ENCODE measurements around the gene SAMMSON. TPM values are rescaled to one million over a fixed set of nuclear protein-coding genes. Genes with fewer than 3 reads are reported as not detected.

SAMMSON gene
- total RNA-seq, 1 donor from 2014 or later: not detected

- Mint-ChIP-seq H3K27ac (no peak overlapping the region), H3K4me3 (no peak overlapping the region), H3K4me1 (ENCODE audit: unreplicated experiment) (peaks cover 36% of the 10 kb centered on the region), H3K9me3 (no peaks in the 10 kb centered on the region), H3K36me3 (no peaks in the 10 kb centered on the region), H3K27me3 (no peaks in the 10 kb centered on the region)
- TF ChIP-seq, protein P1, sequence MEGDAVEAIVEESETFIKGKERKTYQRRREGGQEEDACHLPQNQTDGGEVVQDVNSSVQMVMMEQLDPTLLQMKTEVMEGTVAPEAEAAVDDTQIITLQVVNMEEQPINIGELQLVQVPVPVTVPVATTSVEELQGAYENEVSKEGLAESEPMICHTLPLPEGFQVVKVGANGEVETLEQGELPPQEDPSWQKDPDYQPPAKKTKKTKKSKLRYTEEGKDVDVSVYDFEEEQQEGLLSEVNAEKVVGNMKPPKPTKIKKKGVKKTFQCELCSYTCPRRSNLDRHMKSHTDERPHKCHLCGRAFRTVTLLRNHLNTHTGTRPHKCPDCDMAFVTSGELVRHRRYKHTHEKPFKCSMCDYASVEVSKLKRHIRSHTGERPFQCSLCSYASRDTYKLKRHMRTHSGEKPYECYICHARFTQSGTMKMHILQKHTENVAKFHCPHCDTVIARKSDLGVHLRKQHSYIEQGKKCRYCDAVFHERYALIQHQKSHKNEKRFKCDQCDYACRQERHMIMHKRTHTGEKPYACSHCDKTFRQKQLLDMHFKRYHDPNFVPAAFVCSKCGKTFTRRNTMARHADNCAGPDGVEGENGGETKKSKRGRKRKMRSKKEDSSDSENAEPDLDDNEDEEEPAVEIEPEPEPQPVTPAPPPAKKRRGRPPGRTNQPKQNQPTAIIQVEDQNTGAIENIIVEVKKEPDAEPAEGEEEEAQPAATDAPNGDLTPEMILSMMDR (conservative IDR thresholded peaks at IDR 0.05): no peak
- DNase-seq (ENCODE audit: extremely low spot score, unreplicated experiment): no peak
These were observed 1.8 kb upstream of the SAMMSON start for GRCh38 chr3:69997631-69998307.

GRCh38 chr3:69998759-69999139 is 784 bp upstream of the SAMMSON start:
- Mint-ChIP-seq H3K36me3 (no peaks in the 10 kb centered on the region), H3K4me3 (no peak overlapping the region), H3K27ac (no peak overlapping the region), H3K4me1 (ENCODE audit: unreplicated experiment) (peaks cover 36% of the 10 kb centered on the region), H3K27me3 (no peaks in the 10 kb centered on the region), H3K9me3 (no peaks in the 10 kb centered on the region)
- TF ChIP-seq, protein P1 (conservative IDR thresholded peaks at IDR 0.05): no peak
- DNase-seq (ENCODE audit: extremely low spot score, unreplicated experiment): no peak

DNA sequence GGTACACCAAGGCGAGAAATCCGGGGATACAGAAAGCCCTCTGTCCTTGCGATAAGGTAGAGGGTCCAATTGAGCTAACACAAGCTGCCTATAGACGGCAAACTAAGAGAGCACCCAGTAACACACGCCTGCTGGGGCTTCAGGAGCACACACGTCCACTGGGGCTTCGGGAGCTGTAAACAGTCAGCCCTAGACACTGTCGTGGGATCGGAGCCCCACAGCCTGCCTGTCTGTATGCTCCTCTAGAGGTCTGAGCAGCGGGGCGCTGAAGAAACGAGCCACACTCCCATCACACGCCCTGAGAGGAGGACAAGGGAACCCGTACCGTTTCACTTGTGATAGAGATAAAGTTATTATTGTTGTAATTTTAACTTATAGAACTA is 486 bp downstream of the SAMMSON start:
- no peaks in the 10 kb centered on the region for H3K9me3 Mint-ChIP-seq
- H3K27ac Mint-ChIP-seq: no peak overlapping the region
- H3K4me1 Mint-ChIP-seq (ENCODE audit: unreplicated experiment): peaks cover 36% of the 10 kb centered on the region
- H3K27me3 Mint-ChIP-seq: no peaks in the 10 kb centered on the region
- no peak overlapping the region for H3K4me3 Mint-ChIP-seq
- H3K36me3 Mint-ChIP-seq: no peaks in the 10 kb centered on the region
- TF ChIP-seq, protein P1 (conservative IDR thresholded peaks at IDR 0.05): no peak
- no peak for DNase-seq (ENCODE audit: extremely low spot score, unreplicated experiment)

- peaks cover 36% of the 10 kb centered on the region for H3K4me1 Mint-ChIP-seq (ENCODE audit: unreplicated experiment)
- DNase-seq (ENCODE audit: extremely low spot score, unreplicated experiment): no peak
These were observed 1.1 kb downstream of the SAMMSON start for GRCh38 chr3:70000563-70001081.

DNA sequence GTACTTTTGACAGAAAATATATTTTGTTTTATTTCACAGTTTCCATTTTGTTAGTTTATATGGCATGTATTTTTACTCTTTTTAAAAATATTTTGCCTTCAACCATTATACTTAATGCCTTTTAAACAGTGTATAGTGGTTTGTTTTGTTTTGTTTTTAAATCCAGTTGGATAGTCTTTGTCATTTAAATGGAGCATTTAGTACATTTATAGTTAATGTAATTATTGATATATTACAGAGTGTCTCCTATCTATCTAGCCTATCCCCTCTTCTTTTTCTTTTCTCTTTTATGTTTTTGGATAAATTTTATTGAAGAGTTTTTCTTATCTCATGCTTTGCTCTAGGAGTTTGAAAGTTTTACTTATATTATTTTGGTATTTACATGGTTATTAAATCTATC is 3.6 kb downstream of the SAMMSON start:
- Mint-ChIP-seq H3K27me3 (no peaks in the 10 kb centered on the region), H3K36me3 (no peaks in the 10 kb centered on the region), H3K4me1 (ENCODE audit: unreplicated experiment) (peaks cover 24% of the 10 kb centered on the region), H3K9me3 (no peaks in the 10 kb centered on the region), H3K27ac (no peak overlapping the region), H3K4me3 (no peak overlapping the region)
- DNase-seq (ENCODE audit: extremely low spot score, unreplicated experiment): no peak
- TF ChIP-seq, protein P1 (conservative IDR thresholded peaks at IDR 0.05): no peak

More at GRCh38 chr3:70000563-70001081, 1.1 kb downstream of the SAMMSON start:
- Mint-ChIP-seq H3K27ac (no peak overlapping the region), H3K9me3 (no peaks in the 10 kb centered on the region), H3K36me3 (no peaks in the 10 kb centered on the region), H3K27me3 (no peaks in the 10 kb centered on the region), H3K4me3 (no peak overlapping the region)
- TF ChIP-seq, protein P1 (conservative IDR thresholded peaks at IDR 0.05): no peak

Measured in type B pancreatic cell (in vitro differentiated cells).